HG03354 (cell line): ENCODE measurements around the gene LTB.
"Not testable (repeated sequence)": the region's sequence is repeated elsewhere in the genome, so short reads cannot be mapped to it uniquely, and the experiment has no call there.

Source experiments
- ATAC-seq: cut with Tn5 transposase; IDR thresholded peaks from one replicate; pipeline ENCODE4 v1.9.1; 2021; ENCODE audit warnings: mild to moderate bottlenecking; ENCODE audit not compliant: unreplicated experiment, poor library complexity, severe bottlenecking

Gene LTB

DNA sequence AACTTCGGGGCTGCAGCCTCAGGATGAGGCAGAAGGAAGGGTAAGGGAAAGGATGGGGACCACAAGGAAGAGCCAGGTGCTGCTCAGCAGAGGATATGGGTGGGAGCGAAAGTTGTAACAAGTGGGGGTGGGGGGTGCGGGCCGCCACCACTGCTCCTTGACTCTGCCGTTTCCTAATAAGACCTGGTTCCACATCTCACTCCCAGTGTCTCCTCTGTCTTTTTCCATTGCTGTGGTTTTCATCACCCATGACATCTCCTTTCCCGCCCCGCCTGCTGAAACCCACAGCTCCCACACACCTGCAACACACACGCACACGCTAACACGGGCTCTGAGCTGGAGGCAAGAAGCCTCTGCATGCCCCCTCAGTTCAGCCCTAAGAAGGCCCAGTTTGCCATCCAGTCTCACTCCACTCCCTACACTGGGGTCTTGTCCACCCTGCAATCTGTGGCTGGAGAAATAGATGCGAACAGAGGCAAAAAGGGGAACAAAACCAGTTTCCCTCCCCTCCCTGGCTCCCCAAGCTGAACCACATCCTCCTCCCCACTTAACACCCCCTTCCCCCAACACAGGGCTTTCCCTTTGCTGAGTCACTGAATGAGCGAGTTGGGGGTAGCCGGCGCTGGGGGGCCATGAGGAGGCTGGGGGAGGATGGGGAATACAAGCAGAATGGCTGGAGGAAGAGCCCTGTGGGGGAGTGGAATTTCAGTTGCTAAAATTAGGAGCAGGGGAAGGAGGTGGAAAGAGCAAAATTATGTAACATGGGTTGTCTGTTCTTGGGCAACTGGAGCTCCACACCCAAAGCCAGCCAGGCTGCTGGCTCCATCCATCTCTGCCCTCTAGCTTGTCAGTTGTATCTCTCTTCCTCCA lies 23.4 kb downstream of the LTB start:
- ATAC-seq, result no peak

DNA sequence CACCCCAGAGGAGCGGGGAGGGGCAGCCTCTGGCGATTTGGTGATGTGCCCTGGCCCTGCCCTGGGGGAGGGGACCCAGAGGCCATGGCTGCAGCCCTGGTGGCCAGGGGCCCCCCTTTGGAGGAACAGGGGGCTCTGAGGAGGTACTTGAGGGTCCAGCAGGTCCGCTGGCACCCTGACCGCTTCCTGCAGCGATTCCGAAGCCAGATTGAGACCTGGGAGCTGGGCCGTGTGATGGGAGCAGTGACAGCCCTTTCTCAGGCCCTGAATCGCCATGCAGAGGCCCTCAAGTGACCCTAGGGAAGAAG lies 24.0 kb downstream of the LTB start:
- ATAC-seq, result no peak

DNA sequence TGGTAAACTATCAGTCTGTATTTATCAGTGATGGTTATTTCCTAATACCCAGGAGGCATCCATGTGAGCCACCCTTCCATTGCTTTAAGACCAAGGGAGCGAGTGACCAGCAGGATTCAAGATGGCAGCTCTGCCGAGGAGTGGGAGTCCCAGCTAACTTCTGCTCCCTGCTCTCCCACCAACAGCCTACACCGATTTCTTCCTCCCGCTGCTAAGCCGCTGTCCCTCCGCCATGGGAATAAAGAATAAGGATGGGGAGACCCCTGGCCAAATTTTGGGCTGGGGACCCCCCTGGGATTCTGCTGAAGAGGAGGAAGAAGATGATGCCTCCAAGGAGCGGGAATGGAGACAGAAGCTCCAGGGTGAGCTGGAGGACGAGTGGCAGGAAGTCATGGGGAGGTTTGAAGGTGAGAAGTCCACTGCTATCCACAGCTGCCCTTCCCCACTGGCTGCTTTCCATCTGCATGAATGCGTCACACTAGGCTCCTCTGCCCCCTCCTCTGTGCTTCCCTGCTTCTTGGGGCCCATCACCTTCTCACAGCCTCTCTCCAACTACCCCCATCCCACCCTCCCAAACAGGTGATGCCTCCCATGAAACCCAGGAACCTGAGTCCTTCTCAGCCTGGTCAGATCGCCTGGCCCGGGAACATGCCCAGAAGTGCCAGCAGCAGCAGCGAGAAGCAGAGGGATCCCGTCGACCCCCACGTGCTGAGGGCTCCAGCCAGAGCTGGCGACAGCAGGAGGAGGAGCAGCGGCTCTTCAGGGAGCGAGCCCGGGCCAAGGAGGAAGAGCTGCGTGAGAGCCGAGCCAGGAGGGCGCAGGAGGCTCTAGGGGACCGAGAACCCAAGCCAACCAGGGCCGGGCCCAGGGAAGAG lies 24.5 kb downstream of the LTB start:
- no peak for ATAC-seq

DNA sequence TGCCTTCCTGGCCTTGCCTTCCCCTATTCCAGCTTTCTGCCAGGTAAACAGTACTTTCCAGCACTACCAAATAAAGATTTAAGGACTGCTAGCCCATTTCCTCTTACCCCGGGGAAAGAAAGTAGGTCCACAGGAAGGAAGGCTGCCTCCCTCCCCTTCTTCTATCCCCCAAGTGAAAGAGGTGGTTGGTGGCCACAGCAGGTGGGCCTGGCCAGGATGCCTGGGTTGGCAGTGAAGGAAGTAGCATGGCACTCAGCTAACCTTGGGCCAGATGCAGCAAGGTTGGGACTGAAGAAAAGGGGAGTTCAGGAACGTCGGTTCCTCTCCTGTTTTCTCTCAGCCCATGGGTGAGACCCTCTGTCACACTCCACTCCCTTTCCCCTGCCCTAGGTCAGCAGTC lies 25.9 kb downstream of the LTB start:
- ATAC-seq, result no peak

DNA sequence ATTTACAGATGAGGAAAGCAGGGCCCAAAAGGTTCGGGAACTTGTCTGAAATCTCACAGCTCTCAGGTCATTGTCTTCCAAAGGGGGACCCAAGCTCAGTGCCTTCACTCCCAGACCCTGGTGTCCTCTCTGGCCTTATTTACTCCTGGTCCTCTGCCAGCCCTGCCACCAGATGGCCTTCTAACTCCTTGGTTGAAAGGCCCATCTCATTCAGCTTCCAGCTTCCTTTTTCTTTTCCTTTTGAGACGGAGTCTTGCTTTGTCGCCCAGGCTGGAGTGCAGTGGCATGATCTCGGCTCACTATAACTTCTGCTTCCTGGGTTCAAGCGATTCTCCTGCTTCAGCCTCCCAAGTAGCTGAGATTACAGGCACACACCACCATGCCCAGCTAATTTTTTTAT lies 30.9 kb downstream of the LTB start:
- ATAC-seq, result not testable (repeated sequence)

DNA sequence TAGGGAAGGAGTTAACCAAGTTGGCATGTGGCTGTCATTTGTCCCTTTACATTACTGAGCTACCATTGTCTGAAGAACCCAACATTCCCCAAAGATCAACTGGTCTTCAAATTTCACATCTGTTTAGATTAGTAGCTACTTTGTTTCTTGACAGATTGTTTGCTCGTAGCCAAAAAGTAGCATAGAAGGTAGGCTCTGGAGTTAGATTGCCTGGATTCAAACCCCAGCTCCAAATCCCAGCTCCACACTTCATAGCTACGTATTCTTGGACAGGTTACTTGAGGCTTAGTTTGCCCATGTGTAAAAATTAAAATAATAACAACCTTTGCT lies 33.7 kb downstream of the LTB start:
- ATAC-seq, result no peak

DNA sequence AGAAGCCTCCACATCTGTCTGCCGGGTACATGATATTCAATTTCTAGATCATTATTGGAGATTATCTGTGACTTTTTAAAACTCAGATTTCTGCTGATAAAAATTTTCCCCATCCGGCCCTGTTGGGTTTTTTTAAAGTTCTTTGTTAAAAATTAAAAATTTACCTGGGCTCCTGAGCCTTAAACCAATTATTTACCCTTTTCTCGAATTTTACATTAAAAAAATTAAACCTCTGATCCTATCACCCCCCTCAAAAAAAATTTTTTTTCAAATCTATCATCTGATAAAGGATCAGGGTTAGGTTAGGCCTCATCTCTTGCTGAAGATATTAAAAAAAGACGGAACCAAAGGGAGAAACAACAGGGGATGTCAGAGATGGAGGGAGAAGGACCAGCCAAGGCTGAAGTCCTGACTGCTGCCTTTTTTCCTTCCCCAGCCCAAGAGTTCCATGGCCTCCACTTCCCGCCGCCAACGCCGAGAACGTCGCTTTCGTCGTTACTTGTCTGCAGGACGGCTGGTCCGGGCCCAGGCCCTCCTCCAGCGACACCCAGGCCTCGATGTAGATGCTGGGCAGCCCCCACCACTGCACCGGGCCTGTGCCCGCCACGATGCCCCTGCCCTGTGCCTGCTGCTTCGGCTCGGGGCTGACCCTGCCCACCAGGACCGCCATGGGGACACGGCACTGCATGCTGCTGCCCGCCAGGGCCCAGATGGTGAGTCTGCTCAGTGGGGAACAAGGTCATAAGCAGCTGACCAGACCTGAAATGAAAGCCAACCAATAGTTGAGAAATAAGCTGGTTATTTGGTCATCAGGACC lies 34.3 kb downstream of the LTB start:
- no peak for ATAC-seq

DNA sequence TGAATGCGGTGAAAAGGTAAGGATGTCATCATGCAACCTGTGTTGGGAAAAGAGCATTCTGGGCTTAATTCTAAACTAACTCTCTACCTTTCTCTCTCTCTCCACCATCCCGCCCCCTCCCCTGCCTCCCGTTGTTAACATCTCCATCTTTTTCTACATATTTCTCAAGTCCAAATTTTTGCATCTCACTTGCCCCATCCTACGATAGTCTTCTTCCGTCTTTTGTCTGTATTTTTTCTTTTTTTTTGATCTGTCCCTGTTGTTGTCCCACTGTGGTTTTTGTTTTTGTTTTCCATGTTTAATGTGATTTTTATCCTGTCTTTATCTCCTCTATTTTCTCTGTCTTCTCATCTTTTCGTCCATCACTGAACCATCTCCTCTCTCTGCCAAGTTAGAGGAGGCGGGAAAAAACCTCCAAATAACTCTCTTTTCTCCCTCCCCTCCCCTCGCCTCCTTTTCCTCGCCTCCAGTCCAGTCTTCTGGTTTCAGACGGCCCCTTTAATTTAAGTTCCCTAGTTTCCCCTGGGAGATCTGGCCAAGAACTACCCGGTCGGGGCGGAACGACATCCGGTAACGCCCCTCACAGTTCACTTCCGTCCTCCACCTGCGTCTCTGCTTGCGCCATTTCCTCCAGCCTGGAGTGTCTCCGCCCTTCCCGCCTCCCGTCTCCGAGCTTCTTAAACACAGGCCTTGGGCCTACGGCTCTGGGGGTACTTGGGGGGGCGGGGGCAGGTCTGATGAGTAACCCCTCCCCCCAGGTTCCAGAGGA lies 35.1 kb downstream of the LTB start, which contains the start of gene NFKBIL1:
TSS of gene NFKBIL1 (plus strand) at position 651 of the 769 bp plus-strand sequence. CDS start at position 738, 87 bp downstream.
- ATAC-seq, result peak; percentile 71

DNA sequence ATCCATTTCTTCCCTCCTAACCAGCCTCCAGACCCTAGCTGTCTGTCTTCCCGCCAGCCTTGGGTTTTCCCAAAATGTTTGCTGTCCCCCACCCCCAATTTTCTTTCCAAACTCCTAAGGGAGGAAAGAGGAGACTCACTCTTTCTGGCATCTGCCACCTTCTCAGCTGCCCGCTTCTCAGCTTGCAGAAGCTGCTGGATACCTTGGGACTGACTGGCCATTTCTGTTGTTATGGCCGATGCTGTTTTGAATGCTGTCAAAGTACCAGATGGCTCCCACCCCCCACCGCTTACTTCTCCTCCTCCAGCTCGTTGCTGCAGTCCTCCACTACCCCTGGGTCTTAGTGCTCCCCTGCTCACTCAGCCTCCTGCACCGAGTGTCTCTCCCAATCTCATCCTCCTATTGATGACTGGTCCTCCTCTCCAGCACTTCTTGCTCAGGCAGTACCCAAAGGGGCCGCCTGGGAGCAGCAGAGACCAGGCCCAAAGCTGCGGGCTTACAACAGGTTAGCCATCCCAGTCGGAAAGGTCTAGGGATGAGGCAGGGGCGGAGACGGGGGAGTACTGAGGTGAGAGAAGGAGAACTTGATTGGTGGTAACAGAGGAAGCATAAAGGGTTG lies 35.8 kb downstream of the LTB start, which contains the start of gene ATP6V1G2:
TSS of gene ATP6V1G2 (minus strand) at position 270 of the 619 bp plus-strand sequence. CDS start at position 221, 49 bp downstream.
- ATAC-seq, result peak; percentile 53

DNA sequence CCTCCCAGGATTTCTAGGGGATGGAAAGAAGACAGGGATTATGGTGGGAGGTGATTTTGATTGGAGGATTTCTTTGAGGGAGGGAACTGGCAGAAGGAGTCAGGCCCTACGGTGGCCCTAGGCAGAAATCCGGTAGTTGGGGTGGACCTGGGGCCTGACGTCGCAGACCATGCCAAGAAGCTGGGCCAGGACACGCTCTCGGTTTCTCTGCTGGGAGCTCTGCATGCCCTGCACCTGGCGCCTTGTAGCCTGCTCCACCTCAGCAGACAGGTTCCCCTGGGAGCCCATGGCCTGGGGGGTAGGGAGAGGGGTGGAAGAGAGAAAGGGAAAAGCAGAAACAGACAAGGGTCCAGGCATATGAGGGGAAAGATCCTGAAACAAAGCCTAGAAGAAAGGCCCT lies 36.9 kb downstream of the LTB start:
- no peak for ATAC-seq

DNA sequence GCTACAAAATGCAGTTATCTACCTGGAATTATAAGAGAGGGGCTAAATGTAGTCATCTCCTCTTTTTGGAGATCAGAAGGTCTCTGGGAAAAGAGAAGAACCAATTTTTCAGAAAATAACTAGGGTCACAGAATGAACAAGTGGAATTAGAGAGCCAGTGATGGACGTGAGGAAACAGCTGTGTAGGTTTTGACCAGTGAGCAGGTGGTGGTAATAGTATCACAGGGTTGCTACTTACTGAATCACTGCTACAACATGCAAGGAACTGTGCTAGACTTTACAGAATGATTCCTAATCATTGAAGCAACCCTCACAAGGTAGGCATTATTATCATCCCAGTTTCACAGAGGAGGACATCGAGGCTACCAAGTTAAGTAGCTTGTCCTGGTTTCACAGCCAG lies 37.5 kb downstream of the LTB start:
- ATAC-seq, result no peak

DNA sequence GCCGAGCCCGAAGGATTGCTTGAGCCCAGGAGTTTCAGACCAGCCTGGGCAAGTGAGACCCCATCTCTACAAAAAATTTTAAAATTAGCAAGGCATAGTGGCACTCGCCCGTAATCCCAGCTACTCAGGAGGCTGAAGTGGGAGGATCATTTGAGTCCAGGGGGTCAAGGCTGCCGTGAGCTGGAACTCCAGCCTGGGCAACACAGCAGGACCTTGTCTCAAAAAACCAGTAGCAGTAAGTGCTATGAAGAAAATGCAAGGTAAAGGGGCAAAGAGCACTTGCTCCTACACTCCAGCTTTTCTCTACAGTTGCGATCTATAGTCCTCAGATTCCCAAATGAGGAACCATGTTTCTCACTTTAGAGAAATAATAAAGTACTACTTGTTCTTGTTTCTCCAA lies 38.6 kb downstream of the LTB start:
- no peak for ATAC-seq

DNA sequence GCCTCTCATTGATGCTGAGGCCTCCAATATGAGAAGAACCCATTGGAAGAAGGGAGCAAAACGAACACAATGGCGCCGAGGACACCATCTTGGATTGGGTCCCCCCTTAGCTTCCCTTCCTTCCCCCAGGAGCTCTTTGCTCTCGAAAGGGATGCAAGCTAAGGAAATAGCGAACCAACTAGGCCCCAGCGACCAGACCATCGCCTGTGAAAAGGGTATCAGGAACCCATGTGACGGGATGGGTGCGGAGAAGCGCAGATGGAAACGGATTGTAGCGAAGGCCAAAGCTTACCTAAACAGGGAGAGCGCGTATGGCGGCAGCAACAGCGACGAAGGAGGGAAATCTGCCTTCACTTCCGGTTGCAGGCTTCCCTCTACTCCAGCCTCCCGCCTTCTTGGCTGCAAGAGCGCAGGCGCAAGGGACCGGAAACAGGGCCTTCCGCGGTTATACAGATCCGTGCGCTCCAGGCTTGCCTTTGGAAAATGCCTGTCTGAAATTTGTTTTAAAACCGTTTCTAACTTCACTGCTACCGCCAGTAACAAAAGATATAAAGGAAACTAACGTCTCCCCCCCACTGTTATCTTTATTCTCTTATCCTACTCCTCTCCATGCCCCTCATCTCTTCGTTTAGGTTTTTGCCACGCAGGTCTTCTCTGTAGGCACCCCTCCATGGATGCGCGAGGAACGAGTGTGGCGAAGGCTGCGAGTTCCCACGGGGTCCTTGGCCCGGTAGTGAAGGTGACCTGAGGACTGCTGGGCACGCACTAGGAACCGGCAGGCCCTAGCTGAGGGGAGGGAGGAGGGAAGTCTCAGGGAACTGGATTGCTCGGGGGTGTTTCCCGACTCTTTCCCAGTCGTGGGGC lies 40.3 kb downstream of the LTB start, which contains the start of gene DDX39B:
TSS of gene DDX39B (minus strand) at position 346 of the 864 bp plus-strand sequence. CDS start 1,471 bp downstream, outside the sequence.
- ATAC-seq, result peak; percentile 64

DNA sequence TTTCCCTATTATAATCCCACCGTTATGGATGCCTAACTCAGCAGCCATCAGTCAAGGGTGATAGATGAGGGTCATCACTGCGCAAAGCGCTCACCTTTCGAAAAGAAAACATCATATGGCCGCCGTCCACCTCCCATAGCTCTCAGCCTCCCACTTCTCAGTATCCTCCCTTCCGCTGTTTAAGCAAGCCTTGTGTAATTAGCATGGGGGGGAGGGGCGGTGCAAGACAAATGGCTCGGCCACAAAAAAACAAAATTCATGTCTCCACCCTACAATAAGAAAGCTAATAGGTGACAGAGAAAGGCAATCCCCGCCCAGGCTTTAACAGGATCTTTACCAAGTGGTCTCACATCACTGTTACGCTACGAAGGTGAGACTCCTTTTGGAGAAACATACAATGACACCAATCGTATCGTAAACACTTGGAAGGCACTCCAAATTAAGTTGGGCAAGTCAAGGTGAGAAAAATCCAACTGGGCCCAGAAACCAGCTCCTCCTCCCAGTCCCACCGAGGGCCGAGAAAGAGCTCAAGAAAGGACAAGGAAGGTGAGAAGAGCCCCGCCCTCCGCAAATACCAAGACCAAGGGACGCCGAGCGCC lies 41.1 kb downstream of the LTB start:
- peak; percentile 21 for ATAC-seq

DNA sequence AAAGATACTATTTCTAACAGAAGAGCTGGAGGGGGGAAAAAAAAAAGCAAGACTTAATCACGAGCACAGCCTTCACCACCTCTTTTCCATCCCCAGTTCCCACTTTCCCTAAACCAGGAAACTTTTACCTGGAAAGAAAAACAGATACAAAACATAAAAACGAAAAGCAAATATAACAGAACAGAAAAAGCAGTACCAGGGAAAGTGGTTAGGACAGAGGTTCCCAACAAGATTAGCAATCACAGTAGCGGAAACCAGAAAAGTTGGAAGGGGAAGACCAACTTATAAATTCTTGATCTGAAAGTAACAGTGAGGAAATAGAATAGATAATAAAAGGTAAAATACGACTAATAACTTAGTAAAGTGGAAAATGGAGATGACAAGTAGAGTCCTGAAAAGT lies 41.6 kb downstream of the LTB start:
- ATAC-seq, result no peak

DNA sequence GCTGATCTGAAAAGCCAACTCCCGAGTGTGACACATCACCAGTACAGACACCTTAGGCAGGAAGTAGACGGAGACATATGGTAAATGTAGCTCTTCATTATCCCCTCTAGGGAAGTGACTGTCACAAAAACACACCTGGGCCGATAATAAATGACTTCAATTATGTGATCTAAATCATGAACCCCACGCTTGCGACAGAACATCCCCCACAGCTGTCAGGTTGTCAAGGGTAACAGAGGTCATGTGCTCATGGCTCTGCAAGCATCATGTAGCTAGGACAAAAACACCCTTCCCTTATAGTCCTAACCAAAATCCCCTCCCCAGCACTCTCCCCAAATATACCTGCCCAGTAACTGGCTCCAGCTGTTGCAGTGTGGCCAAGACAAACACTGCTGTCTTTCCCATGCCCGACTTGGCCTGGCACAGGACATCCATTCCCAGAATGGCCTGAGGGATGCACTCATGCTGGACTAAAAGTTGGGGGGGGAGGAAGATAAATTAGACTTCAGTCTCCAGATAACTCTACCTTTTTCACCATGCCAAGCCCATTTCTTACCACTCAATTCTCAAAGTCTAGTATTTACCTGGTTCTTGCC lies 43.3 kb downstream of the LTB start:
- ATAC-seq, result no peak
